GM19467 (cell line): ENCODE data around the gene DTHD1.

Source experiments
- ATAC-seq: cut with Tn5 transposase; IDR thresholded peaks from one replicate; pipeline ENCODE4 v1.9.1; 2021; ENCODE audit warnings: mild to moderate bottlenecking, moderate library complexity; ENCODE audit not compliant: unreplicated experiment

DTHD1 gene

DNA sequence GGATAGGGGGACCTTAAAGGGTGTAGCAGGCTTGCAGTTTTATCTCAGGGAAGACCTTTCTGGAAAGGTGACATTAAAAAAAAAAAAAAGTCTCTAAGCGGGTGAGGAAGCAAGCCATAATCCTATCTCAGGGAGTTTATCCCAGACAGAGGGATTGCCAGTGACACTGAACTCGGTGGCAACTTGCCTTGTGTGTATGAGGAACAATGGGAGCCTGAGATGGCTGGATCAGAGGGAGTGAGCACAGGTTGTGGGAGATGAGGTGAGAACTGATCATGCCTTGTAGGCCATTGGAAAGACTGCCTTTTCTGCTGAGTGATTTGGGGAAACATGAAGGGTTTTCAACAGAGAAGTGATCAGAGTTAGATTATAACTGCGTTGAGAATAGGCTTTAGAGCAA lies 31.1 kb downstream of the DTHD1 start:
- ATAC-seq, result no peak

DNA sequence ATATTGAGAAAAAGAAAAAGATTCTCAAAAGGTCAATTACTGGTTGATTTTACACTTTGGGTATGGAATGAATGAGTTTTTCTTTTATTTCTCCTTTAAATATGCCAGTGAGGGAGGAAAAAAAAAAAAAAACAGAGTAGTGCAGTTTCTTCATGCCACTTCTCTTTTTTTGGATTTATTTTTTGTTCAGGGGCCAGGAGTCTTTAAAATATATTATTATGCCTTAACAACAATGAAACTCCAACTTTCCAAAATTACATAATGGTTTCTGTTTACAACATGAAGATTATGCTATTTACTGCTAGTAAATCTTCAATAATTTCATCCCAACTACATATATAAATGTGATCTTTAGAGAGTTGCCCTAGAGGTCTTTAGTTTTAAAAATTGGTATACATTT lies 31.9 kb downstream of the DTHD1 start:
- no peak for ATAC-seq

DNA sequence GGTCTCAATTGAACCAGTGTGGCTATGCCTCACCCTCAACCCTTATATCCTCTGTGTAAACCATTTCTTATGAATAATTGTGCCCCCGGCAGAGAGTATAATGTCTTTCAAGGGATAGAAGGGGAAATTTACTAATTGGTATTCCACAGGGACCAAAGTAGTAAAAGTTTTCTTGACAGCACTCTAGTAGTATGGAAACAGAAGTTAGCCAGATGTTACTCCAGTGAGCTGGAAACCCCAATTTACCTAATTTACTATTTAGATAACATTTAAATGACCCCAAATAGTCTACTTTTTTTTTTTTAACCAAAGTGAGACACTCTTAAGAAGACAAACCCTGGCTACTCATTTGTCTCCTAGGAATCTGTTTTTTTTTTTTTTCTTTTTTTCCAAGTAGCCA lies 32.3 kb downstream of the DTHD1 start:
- no peak for ATAC-seq

DNA sequence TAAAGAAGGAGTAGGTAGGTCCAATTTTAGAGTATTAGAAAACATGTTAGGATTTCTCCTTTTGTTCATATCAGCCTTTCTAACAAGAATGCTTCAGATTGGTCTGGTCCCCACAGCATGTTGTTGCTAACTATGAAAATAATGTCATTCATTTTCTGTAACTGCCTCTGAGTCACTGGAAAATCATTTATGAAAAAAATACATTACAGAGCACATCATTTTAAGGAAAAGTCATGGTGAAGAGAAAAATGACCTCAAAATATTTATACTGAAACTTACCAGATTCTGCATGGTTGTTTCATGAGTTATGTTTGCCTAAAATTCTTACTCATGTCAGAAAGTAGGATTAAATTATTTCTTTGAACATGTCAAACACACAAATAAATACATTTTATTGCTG lies 35.2 kb downstream of the DTHD1 start:
- ATAC-seq, result no peak

DNA sequence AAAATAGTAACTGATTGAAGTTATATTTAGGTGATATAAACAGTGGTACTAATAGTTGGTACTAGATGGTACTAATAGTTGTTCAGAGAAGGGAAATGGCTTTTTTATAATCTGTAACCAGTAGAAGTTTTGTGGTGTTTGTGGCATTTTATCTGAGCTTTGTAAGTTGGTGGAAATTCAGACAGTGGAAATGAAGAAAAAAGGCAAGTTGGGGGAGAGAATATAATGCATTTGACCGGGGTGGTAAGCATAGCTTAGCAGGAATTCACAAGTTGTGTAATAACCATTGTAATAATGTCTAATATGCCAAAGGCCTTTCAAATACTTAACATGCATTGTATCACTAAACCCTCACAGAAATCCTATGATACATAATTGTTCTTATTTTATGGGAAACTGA lies 36.3 kb downstream of the DTHD1 start:
- no peak for ATAC-seq

DNA sequence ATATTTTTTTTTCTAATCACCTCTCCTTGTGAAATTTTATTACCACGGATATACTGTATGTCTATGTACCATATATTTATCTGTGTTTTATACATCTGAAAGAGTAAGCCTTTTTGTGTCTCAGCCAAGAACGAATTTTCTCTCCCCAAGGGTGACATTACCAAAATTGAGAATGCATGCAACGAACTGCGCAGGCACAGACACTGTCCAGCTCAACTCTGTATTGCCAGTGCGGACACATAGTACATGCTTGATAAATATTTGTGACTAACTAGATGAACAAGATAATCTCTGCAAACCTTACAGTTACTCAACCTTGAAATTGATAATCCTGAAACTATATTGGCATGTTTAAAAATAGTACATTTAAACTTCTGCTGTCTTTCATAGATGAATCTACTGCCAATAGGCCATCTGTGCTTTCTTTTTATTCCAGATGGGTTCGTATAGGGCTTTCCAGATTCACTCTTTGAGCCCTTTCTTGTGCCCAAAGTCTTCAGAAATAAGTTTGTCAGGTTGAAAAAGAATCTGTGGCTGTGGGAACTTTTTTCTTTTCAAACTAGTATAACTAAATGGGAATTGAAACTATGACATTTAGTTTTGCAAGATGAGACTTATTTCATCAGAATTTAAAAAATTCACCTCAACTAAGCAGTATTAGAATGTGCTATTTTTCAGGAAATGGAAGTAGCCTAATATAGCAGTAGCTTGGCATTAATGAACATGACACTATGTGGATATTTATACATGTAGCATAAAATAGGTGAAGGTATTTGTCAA lies 38.9 kb downstream of the DTHD1 start:
- no peak for ATAC-seq

GRCh38 chr4:36321176-36321575 lies 39.8 kb downstream of the DTHD1 start:
- no peak for ATAC-seq

DNA sequence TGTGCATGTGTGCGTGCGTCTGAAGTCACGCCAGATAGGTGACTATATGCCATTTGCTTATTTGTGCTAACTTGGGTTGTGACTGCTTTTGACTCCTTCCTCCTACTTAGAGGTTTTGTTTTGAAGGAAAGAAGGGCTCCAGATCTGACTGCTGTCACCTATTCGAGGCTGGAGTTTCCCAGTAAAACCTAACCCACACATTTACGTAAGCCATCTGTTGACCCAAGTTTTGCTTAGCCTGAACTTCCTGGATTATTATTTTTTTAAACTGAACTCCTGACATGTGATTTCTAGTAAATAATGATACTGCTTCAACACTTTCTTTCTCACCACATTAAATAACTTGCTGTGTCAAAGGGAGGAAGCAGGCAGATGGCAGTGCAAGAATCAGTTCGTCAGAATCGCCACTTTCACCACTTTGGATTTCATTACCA lies 41.5 kb downstream of the DTHD1 start:
- no peak for ATAC-seq

- no peak for ATAC-seq
These were observed 42.5 kb downstream of the DTHD1 start for GRCh38 chr4:36323816-36324419.

DNA sequence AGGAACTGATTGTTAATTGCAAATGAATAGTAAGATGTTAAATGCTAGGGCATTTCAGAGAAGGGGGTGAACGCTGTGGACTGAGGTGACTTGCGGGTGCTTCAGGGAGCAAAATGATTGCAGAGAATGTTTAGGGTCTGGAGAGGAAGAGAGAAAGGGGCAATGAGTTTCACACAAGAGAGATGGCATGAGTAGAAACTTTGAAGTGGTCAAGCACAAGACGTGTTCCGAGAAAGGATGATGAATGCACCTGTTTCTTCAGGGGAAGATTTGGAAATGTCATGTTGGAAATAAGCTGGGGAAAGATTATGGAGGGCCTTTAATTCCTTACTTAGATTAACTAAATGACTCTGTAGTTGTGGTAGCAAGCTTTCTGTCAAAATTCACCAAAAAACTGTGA lies 43.4 kb downstream of the DTHD1 start:
- ATAC-seq, result no peak

GRCh38 chr4:36325499-36325898 lies 44.1 kb downstream of the DTHD1 start:
- ATAC-seq, result peak; percentile 70

DNA sequence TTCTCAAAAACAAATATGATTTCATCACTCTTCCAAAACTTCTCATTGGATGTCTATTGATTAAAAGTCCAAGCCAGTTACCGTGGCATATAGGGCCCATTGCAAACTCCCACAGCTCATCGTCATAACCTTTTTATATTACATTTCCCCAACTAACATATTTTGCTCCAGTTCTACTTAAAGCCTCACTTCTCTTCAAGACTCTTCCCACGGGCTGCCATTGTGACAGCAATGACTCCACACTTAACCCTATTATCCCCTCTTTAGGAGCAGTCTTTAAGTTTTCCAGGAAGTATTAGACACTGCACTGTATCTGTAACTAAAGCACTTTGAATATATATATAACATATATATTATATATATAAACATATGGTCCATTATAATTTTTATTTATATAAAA lies 44.5 kb downstream of the DTHD1 start:
- ATAC-seq, result no peak

DNA sequence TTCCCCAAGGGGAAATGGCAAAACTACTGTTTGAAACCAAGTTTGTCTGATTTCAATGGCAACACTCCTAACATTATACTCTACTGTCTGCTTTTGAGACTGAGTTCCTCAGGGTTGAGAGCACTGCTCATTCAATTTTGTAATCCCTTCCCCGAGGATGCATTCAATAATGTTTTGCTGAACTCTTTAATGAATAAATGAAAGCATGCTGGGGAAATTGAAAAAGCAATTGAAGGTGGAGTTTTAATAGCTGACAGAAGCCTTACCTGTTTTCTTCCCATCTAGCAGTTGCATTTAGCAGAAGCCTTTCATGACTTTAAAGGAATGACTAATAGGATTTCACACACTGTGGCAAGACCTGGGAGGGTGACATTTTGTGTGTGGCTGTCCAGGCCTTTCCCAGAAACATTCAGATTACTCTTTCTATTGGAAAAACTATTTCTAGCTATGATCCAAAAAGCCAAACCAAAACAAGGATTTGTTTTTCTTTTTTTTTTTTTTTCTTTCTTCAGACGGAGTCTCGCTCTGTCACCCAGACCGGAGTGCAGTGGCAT lies 45.1 kb downstream of the DTHD1 start:
- no peak for ATAC-seq

GRCh38 chr4:36327400-36327799 lies 46.0 kb downstream of the DTHD1 start:
- no peak for ATAC-seq

DNA sequence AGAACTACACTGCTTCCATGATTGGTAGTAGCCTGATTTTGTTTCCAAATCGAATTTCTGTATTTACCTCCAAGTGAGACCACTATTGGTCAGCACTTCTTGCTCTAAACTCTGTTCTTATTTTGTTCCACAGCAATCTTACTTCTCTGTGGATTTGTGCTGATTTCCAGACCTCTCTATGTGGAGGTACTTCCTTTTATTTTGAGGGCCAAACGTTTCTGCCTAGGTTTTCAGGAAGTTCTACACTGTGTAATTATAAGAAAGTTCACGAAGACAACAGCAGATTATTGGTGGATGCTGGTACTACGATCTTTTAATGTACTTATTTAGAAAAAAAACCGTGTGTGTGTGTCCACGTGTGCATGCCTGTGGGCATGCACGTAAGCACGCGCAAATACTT lies 46.7 kb downstream of the DTHD1 start:
- ATAC-seq, result no peak

DNA sequence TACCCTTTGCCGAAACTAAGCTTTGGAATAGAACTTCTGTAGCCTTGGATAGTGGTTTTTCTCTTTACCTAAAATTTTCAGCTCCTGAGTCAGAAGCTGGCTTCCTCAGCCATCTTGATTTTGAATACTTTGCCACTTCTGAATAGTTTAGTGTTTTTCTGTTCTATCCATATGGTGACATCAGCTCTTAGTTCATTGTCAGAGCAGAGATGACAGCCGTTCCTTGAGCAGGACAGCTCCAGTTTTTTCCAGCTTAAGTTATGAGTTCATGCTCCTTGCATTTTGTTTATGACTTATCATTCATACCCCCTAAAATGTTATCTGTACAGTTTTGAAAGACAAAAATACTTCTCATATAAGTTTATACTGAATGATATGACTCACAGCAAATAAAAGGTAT lies 47.8 kb downstream of the DTHD1 start:
- no peak for ATAC-seq

- no peak for ATAC-seq
These were observed 49.4 kb downstream of the DTHD1 start for GRCh38 chr4:36330796-36331195.

GRCh38 chr4:36332023-36332781 lies 50.8 kb downstream of the DTHD1 start:
- ATAC-seq, result peak; percentile 78

- peak; percentile 96 for ATAC-seq
These were observed 51.3 kb downstream of the DTHD1 start for GRCh38 chr4:36332782-36333131.

DNA sequence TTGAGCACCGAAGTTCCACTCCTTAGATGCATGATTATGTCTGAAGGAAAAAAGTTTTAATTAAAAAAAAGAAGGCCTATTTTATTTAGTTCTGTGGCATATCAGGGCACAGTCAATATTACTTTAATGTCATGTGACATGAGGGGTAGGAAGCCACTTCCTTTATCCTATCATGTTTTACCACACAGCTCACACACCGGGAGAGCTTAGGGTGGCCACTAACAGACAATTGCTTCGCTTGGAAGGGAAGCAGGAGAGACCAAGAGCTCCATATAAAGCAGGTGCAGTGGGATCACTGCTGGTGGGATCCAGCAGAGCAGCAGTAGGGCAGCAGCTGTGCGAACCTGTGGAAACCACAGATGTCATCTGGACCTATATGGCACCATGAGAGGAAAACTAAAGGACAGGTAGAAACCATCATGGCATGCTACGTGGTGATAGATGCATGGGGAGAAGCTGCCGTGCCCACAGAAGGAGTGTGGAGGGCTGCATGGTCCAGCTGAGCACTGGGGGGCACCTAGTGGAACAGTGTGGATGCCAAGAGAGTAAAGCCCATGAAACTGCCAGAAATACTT lies 52.0 kb downstream of the DTHD1 start:
- ATAC-seq, result no peak

DNA sequence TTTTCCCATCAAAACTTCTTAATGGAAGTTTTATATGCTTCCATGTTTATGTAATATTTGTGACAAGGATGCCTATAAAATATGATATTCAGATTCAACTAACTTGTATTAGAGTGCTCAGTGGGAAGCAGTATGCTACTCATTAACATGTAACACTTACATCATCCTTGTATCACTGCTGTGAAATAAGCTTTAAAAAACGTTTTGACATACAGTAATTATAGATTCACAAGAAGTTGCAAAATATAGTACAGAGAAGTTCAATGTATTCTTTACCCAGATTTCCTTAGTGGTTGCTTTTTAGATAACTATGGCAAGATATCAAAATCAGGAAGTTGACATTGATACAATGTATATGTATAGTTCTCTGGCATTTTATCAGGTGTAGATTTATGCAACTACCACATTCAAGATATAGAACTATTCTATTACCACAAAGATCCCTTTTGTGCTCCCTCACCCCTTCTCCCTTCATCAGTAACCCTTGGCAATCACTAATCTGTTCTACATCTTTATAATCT lies 56.3 kb downstream of the DTHD1 start:
- ATAC-seq, result no peak
